BE2C (cell line): Measurements from ENCODE around the gene OR11H12. TPM values are rescaled to one million over a fixed set of nuclear protein-coding genes. Genes with fewer than 3 reads are reported as not detected.
"Not testable (repeated sequence)": the region's sequence is repeated elsewhere in the genome, so short reads cannot be mapped to it uniquely, and the experiment has no call there.

ENCODE experiments used
- DNase-seq: peaks from one replicate; pipeline ENCODE4 v3.0.0-alpha.2; 2020
- H3K27me3 ChIP-seq: fragments of 250-450 bp; sonication (Bioruptor Pico); 2 replicates; pipeline ENCODE4 v1.5.1; 2020; ENCODE audit warnings: mild to moderate bottlenecking
- H3K36me3 ChIP-seq: fragments of 250-450 bp; sonication (Bioruptor Pico); 2 replicates; pipeline ENCODE4 v1.5.1; 2020; ENCODE audit warnings: mild to moderate bottlenecking
- H3K4me1 ChIP-seq: fragments of 250-450 bp; sonication (Bioruptor Pico); 2 replicates; pipeline ENCODE4 v1.5.1; 2020
- H3K4me3 ChIP-seq: 2 replicates; pipeline ENCODE4 v1.5.1; 2011; ENCODE audit warnings: low read depth, low read length
- H3K9me3 ChIP-seq: fragments of 250-450 bp; sonication (Bioruptor Pico); 2 replicates; pipeline ENCODE4 v1.5.1; 2020
- polyA plus RNA-seq: library from polyadenylated mRNA; unstranded; fragments of >200 nt; gene quantifications from one replicate; pipeline ENCODE4 v1.2.1, GENCODE V29; 2012; ENCODE audit warnings: low read depth, missing spikeins; ENCODE audit not compliant: insufficient read length, insufficient read depth

OR11H12 gene
- polyA plus RNA-seq, result not detected

DNA sequence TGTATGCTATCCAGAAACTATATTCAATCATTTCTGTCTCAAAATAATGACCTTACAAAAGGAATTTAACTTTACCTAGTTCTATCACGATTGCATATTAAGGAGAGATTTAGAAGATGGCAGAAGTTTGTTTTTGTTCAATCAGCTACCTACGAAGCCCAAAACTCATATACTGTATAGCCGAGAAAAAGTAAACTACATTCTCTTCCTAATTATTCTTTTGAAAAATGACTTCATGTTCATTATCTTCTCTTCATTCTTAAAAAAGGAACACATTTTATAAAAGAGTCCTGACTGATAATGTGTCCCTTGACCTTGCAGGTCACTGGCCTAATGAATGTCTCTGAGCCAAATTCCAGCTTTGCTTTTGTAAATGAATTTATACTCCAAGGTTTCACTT, at the start of gene OR11H12:
TSS of gene OR11H12 (plus strand) at position 301 of the 400 bp plus-strand sequence. CDS start at position 301, 0 bp downstream.
- not testable (repeated sequence) for H3K9me3 ChIP-seq, H3K4me1 ChIP-seq, H3K27me3 ChIP-seq, H3K4me3 ChIP-seq, DNase-seq, H3K36me3 ChIP-seq

- DNase-seq, H3K4me3 ChIP-seq, H3K4me1 ChIP-seq, H3K27me3 ChIP-seq, H3K36me3 ChIP-seq, H3K9me3 ChIP-seq: not testable (repeated sequence)
Observed at GRCh38 chr14:18582908-18583307, 18.0 kb upstream of the OR11H12 start.

- not testable (repeated sequence) for DNase-seq, H3K9me3 ChIP-seq, H3K4me3 ChIP-seq, H3K27me3 ChIP-seq, H3K4me1 ChIP-seq, H3K36me3 ChIP-seq
Observed at GRCh38 chr14:18626610-18627213, 25.8 kb downstream of the OR11H12 start.

DNA sequence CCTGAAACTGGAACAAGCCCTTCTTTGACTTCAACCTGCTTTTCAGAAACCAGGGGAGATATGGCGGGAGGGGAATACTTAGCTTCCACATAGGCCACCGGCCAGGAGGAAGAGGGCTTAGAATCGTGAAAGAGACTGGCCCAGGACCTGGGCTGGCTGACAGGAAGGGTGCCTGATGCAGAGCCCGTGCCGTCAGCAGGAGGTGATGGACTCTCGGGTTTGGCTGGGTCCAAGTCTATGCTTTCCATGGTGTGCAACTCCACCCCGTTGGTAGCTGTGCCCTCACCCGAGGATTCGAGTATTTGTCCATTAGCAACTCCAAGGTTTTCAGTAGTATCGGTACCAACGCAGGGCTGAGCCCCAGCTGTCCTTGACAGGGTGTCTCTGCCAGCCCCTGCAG, 35.1 kb downstream of the OR11H12 start:
- not testable (repeated sequence) for H3K4me1 ChIP-seq, H3K4me3 ChIP-seq, H3K27me3 ChIP-seq, H3K36me3 ChIP-seq, H3K9me3 ChIP-seq, DNase-seq

DNA sequence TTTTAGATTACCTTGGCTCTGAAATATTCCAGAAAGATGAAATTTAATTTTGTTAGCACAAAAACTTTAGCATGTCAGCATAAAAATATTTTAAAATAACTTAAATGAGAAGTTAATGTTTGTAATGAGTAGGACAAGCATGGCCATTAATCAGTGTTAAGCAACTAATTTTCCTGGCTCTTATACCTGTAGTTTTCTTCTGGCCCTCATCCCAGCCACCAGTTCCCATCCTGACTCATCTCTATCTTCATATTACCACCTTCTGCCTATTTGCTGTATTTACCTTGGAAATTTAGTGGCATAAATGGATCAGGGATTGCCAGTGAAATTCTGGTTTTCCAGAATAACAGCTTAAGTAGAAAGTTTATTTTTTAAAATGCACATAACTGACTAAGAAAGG, 37.1 kb downstream of the OR11H12 start:
- not testable (repeated sequence) for H3K9me3 ChIP-seq, H3K4me1 ChIP-seq, H3K36me3 ChIP-seq, H3K4me3 ChIP-seq, DNase-seq, H3K27me3 ChIP-seq

- H3K9me3 ChIP-seq, DNase-seq, H3K27me3 ChIP-seq, H3K4me1 ChIP-seq, H3K36me3 ChIP-seq, H3K4me3 ChIP-seq: not testable (repeated sequence)
Observed at GRCh38 chr14:18638785-18639184, 37.9 kb downstream of the OR11H12 start.

DNA sequence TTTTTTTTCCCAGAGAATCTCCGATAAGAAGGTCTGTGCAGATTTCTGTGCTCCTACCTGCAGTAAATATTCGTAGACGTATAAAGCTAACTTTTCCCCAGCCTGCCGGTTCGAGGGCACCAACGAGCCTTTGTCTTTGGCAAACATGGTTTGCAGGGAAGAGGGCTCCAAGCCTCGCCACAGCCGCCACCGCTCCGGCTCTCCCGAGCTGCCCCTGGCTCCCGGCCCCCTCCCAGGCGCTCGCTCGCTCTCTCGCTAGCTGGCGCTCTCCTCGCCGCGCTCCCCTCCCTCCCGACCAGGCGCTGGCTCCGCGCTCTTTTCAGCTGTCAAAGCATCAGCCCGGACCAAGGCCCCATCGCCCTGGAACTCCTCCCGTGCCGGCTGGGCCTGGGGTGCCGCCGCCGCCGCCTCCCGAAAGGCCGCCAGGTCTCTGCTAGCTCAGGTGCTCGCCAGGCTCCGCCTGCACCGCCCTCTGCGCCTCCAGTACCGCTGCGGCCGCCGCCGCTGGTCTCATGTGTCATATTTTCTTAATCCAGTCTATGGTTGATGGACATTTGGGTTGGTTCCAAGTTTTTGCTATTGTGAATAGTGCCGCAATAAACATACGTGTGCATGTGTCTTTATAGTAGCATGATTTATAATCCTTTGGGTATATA, 45.3 kb downstream of the OR11H12 start:
- H3K36me3 ChIP-seq, H3K27me3 ChIP-seq, H3K4me1 ChIP-seq, DNase-seq, H3K4me3 ChIP-seq, H3K9me3 ChIP-seq: not testable (repeated sequence)
